Subcutaneous adipose tissue (tissue), 4 donors: ENCODE measurements around the gene ARMS2. TPM values are rescaled to one million over a fixed set of nuclear protein-coding genes. Genes with fewer than 3 reads are reported as not detected.

Source experiments
- total RNA-seq, 4 donors: library from RNA; depleted of rRNA; stranded (reverse); fragments of >200 nt; gene quantifications; one replicate each; pipeline ENCODE4 v1.1.0, GENCODE V29; 2016
- TF ChIP-seq, protein P1 (sequence below): fragments of 450-650 bp; IDR thresholded peaks from one replicate; pipeline ENCODE4 v1.5.1; 2016; ENCODE audit warnings: low read depth, mild to moderate bottlenecking, control low read depth, antibody characterized with exemption, moderate library complexity

ARMS2 gene
- total RNA-seq, 4 donors from 2014 or later, result not detected

DNA sequence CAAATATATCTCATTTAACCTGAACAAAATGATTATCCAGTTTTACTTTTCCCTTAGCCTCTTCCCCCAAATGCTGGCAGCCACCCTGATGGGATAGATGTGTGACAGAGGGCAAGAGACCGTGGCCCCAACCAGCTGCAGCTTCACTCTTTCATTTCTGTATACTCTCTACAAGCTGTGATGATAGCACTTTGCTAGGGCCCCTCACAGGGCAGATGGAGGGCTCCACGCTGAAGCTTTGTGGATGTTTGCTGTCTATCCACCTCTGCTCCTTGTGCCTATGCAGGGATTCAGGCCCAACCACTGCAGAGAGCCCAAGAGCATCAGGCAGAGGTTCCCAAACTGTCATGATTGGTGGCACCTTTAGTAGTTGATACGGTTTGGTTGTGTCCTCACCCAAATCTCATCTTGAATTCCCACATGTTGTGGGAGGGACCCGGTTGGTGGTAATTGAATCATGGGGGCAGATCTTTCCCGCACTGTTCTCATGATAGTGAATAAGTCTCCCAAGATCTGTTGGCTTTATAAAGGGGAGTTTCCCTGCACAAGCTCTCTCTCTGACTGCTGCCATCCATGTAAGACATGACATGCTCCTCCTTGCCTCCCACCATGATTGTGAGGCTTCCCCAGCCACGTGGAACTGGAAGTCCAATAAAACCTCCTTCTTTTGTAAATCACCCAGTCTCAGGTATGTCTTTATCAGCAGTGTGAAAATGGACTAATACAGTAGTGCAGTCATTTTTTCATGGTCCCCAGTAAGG lies 27.0 kb downstream of the ARMS2 start:
- TF ChIP-seq, protein P1, sequence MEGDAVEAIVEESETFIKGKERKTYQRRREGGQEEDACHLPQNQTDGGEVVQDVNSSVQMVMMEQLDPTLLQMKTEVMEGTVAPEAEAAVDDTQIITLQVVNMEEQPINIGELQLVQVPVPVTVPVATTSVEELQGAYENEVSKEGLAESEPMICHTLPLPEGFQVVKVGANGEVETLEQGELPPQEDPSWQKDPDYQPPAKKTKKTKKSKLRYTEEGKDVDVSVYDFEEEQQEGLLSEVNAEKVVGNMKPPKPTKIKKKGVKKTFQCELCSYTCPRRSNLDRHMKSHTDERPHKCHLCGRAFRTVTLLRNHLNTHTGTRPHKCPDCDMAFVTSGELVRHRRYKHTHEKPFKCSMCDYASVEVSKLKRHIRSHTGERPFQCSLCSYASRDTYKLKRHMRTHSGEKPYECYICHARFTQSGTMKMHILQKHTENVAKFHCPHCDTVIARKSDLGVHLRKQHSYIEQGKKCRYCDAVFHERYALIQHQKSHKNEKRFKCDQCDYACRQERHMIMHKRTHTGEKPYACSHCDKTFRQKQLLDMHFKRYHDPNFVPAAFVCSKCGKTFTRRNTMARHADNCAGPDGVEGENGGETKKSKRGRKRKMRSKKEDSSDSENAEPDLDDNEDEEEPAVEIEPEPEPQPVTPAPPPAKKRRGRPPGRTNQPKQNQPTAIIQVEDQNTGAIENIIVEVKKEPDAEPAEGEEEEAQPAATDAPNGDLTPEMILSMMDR, result no peak

DNA sequence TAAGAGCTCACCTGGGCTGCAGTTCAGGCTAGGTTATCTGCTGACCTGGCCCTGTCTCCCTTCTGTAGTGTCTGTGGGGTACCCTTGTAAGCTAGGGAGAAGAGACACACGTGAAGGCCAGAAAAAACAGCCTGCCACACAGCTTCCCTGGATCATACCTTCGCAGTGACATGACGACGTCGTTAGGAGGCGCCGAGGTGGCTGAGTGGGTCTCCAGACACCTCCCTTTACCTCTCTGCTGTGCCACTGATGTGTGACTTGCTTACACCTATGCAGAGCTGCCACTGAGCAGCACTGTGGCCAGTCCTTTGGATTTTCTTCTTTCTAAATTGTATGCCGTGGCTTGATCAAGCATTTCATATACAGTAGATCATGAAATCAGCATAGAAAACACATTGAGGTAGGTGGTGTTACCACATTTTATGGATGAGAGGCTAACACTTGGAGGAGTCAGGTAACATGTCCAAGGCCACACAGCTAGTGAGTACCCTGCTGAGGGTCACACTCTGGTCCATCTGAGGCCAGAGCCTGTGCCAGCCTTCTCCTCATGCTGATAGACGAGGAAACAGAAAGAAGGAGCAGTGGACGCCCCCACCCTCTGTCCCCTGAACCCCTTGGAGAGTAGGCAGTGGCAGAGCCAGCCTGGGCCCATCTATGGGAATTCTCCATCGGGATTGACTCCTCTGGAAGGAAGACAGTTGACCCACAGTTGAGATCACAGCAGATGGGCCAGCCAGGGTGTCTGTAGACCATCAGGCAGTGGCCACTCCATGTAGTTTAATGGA lies 30.0 kb downstream of the ARMS2 start:
- TF ChIP-seq, protein P1, result no peak

DNA sequence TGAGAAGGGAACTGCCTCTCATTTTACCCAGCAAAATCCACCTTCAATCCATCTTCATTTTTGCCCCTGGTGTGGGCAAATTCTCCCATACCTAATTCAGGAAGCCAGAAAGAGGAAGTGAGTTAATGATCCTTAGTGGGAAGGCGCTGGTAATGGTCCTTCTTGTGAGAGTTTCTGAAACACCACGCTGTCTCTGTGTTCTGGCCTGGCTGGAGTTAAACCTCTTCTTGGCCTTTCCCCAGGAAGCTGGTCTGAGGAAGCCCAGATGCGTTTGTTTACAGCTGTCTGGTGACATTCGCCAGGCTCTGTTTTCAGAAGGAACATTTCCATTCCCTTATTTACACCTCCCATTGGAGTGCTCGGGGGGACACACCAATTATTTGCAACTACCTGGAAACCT lies 31.2 kb downstream of the ARMS2 start:
- TF ChIP-seq, protein P1, result no peak

DNA sequence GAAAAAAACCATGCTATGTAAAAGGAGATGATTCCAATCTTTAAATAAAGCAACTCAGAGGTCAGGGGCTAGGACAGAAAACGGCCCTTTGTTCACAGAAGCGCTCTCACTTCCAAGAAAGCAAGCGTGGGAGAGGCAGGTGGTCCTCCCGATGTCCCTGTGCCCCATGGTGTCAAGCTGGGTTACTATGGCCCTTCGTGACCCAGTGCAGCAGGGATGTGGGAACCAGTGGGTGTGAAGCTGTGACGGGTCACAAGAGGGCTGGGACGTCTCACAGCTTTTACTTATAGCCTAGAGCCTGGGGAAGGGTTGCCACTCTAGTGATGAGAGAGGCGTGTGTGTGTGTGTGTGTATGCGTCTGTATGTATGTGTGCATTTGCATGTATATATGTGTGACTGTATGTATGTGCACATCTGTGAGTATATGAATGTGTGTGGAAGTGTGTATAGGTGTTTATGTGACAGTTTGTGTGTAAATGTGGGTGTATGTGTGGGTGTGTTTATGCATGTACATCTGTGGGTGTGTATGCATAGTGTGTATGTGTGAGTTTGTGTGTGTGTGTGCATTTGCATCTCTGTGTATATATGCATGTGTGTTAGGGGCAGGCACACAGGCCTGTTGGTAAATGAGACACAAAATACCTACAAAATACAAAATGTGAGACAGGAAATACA lies 32.1 kb downstream of the ARMS2 start:
- TF ChIP-seq, protein P1, result no peak

DNA sequence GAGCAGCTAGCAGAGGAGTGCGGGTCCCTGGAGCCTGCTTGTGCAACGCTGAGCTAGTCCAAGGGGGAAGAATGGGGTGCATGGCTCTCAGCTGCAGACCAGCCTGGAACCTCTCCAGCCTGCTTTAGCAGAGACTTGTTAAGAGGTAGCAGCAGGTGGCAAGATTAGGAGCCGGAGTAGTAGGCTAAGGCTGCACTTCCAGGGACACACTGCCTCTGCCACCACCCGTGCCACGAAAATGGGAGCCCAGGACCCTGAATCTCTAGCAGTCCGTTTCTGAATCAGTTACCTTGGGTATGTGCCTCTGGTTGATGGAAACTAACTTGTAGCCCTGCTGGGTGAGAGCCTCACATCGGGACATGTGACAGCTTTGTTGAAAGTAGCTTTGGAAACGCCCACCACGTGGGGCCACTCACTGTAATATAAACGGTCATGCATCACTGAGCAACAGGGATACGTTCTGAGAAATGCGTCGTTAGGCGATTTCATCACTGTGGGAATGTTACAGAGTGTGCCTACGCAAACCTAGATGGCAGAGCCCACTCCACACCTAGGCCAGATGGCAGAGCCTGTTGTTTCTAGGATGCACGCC lies 32.8 kb downstream of the ARMS2 start:
- TF ChIP-seq, protein P1, result no peak

DNA sequence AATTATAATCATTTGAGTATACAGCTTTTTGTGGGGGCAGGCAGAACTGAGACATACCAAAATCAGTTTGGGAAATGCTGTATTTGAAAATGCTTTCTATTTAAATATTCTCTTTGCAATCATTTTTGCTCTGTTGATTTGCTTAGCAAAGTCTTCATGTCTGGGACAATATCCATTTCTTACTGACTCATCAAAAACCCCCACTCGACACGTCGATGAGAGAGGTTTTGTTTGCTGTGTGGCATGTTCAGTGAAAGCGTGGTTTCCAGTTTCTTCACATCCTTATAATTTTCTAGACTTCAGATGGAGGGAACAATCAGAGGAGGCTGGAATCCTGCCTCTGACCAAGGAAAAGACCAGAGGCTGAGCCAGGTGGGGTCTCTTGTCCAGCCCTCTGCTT lies 35.8 kb downstream of the ARMS2 start:
- TF ChIP-seq, protein P1, result no peak
